NK-92 treated with Interleukin-12 subunit alpha and Interleukin-12 subunit beta, amount 100 ng/mL, for 24 hours (cell line): ENCODE measurements around the gene RRP15.
A peak's percentile ranks its signal among the peaks of the same experiment; 100 is the strongest.

Experiments used
- DNase-seq: peaks from one replicate; lab custom pipeline; 2025; lab: John Stamatoyannopoulos, UW

Gene RRP15, protein sequence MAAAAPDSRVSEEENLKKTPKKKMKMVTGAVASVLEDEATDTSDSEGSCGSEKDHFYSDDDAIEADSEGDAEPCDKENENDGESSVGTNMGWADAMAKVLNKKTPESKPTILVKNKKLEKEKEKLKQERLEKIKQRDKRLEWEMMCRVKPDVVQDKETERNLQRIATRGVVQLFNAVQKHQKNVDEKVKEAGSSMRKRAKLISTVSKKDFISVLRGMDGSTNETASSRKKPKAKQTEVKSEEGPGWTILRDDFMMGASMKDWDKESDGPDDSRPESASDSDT

DNA sequence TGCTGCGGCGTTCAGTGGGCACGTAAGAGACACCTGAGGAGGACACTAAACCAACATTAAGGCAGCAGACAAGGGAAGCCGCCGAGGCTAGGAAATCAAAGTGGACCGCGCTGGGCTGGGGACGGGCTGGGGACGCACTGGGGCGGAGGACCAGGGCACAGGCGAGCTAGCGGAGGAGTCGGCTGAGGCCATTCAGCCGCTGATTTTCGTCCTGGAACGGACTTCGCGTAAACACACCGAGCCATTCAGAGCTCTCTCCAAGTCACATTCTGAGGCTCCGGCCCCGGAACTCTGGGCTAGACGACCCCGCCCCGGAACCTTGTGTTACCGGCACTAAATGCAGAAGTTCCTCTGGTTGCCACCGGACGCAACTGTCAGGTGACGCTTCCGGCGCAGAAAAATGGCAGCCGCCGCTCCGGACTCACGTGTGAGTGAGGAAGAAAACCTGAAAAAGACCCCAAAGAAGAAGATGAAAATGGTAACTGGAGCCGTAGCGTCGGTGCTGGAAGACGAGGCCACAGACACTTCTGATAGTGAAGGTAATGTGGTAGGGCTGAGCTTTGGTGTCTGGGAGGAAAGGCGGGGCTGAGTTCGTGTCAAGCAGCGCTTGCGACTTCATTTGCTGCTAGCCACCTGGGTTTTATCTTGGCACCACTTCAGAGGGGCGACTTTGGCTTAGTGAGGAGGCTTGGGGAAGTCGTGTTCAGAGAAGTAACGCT lies at the start of gene RRP15:
Gene RRP15, plus strand, starts transcription at position 377 of the 719 bp plus-strand sequence. Its CDS starts 24 bp downstream, at position 401.
- DNase-seq = peak; percentile 62

- no peak for DNase-seq
Measured at GRCh38 chr1:218242171-218242570, 42.9 kb upstream of the RRP15 start.

GRCh38 chr1:218247339-218247738 lies 37.8 kb upstream of the RRP15 start:
- no peak for DNase-seq

- DNase-seq = no peak
Measured at GRCh38 chr1:218249338-218250140, 35.6 kb upstream of the RRP15 start.

DNA sequence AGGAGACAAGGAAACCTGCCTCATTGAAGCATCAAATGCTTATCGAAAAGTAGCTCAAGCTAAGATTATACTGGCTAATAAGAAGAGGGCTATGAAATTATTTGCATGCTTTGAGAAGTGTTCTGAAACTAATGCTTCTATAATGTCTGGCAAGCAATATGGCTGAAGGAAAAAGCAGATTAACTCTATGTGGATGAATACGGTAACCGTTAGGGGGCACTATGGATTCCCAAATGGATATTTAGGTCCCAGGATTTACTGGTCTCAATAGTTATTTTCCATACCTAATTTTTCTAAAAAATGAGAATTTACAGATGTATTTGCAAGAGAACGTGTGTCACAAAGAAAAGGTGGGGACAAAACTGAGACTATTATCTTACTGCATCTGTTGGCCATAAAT lies 34.6 kb upstream of the RRP15 start:
- DNase-seq = no peak

DNA sequence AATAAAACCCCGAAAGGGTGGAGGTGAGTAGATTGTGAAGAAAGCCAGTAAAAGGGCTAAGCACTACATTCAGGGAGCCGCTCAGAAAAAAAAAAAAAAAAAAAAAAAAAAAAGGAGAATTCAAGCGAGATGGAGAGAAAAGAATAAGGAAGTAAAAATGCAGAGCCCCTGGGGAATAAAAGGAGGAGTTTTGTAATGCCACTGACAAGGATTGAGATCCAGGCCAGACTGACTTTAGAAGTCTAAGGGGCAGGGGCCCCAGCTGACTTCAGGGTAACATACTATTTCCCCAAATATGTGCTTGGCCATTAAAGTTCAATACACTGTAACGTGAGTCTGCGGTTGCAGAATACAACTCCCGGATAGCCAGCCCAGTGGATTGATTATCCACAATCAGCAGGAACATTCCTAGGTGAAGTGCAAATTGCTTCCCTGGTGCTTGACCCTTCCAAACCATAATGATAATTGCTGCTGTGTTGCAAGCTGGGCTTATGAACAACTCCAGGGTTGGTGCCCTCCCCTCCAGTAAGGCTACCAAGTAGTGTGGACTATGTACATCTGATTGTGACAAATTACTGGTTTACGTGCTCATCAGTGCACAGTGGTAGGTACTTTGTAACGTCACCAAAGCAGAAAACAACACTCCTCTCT lies 30.7 kb upstream of the RRP15 start:
- DNase-seq = no peak

- no peak for DNase-seq
Measured at GRCh38 chr1:218255090-218255489, 30.0 kb upstream of the RRP15 start.

- DNase-seq = no peak
Measured at GRCh38 chr1:218257371-218257770, 27.7 kb upstream of the RRP15 start.

DNA sequence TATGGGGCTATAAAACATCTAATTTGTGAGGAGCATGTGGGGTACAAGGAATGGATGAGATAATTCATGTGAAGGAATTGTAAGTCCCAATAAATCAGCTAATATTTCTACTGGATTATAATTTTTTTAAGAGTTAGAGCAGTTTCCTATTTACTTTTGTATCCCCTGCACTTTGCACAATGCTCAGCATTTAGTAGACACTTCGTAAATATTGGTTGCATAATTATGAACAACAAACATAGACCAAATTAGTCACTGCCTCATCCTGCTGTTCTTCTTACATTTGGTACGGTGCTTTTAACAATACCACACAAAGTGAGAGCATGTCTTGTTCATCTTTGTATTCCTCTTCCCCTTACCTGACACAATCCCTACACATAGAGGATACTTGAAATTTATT lies 27.1 kb upstream of the RRP15 start:
- no peak for DNase-seq

DNA sequence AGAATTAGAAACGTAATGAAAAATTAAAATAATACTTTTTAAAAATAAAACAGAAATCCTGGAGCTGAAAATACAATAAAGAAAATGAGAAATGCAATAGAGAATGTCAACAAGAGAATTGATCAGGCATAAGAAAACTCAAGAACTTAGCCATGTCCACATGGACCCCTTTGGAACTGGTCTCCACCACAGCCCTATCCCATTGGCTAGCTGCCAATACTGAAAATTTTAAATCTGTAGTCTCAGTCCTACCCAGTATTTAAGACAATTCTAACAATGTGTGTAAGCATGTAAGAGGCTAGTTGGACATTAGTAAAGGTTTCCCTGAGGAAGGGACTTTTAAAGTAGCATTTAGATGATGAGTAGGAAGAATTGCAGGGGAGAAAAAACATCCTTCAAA lies 25.8 kb upstream of the RRP15 start:
- no peak for DNase-seq

- DNase-seq = no peak
Measured at GRCh38 chr1:218259800-218260199, 25.3 kb upstream of the RRP15 start.

DNA sequence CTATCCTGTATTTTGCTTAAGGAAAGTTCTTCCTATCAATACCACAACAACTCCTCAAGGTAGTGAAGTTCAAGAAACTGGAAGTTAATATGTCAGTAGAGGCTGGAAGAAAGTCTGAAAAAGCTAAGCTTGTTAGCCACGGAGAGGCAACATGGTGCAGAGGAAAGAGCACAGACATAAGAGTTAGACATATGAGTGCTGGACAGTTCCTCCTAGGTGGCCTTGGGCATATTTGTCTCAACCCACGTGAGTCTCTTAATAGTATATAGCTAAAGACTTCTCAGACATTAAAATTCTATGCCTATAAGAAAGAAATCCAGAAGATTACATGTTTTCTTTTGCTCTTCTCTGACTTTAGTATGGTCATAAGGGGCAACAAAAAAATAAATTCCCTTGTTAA lies 22.8 kb upstream of the RRP15 start:
- no peak for DNase-seq

DNA sequence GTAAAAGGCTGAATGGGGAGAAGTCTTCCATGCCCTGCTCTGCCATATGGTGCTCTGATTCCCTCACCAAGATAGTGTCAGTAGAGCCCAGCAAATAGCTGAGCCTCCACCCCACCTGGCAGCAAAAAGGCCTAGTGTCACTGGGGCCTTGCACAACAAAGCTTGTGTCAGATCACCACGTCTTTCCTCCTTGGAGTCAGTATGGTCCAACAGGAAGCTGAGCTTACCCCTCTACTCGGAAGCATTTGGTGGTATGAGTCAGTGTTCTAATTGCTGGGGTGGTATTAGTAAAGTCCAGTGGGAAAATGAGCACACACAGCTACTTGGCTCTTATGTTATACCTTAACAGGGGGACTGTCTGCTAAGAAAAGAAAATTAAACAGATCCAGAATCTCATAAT lies 18.7 kb upstream of the RRP15 start:
- DNase-seq = no peak

DNA sequence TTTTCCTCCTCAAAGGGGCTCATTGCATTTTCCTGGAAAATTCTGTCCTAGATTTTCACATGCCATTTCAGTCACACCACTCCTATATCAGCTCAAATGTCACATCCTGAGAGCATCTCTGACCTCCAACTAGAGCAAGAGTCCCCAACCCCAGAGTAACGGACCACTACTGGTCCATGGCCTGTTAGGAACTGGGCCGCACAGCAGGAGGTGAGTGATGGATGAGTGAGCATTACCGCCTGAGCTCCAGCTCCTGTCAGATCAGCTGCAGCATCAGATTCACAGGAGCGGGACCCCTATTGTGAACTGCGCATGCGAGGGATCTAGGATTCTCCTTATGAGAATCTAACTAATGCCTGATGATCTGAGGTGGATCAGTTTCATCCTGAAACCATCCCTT lies 12.7 kb upstream of the RRP15 start:
- DNase-seq = no peak

DNA sequence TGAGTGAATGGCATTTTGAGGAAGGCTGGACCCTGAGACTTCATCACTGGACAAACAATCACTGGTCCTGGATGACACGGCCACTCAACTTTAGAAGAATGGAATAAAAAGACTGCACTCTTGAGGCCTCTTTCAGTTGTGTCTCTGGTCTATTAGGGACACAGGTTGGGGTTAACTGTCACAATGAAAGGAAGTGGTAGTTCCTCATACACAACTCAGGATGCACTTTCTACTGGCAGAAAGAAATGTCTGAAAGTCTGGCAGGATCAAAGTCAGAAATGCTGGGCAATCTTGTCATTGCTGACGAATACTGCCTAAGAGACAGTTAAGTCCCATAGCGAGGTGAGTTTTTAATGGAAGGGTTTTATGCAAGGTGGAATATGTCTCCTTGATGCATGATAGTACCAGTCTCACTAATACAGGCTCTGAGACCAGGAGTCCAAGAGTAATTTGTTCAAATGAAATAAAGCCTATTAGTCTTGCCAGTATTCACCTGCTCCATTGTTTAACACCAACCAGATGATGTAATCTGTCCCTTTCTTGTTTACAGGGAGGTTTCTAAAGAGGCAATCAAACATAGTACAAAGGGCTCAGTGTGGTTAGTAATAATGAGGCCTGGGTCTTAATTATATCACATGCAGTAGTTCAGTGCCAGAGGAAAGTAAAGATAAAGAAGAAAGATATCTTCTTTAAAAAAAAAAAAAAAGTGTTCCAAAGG lies 11.2 kb upstream of the RRP15 start:
- no peak for DNase-seq

DNA sequence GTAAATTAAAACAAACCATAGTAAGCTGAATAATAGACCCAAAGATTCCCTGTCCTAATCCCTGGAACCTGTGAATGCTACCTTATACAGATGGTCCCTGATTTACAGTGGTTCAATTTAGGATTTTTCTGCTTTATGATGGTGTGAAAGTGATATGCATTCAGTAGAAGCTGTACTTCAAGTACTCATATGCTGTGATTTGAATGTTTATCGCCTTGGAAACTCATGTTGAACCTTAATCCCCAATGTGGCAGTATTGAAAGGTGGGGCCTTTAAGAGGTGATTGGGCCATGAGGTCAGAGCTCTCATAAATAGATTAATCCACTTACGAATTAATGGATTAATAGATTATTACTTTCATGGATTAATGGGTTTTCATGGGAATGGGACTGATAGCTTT lies 10.6 kb upstream of the RRP15 start:
- DNase-seq = no peak

DNA sequence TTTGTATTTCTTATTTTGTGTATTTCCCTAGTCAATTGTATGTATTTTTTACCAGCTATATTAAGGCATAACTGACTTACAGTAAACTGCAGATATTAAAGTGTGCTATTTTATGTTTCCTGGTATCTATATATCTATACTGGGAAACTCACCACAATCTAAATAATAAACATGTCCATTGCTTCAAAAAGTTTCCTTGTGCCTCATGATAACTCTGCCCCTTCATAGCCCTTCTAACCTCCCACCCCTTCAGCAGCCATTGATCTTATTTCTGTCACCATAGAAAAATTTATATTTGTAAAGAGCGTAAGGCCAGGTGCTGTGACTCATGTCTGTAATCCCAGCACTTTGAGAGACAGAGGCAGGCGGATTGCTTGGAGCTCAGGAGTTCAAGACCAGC lies 9.3 kb upstream of the RRP15 start:
- no peak for DNase-seq

GRCh38 chr1:218281285-218281684 lies 3.8 kb upstream of the RRP15 start:
- no peak for DNase-seq

DNA sequence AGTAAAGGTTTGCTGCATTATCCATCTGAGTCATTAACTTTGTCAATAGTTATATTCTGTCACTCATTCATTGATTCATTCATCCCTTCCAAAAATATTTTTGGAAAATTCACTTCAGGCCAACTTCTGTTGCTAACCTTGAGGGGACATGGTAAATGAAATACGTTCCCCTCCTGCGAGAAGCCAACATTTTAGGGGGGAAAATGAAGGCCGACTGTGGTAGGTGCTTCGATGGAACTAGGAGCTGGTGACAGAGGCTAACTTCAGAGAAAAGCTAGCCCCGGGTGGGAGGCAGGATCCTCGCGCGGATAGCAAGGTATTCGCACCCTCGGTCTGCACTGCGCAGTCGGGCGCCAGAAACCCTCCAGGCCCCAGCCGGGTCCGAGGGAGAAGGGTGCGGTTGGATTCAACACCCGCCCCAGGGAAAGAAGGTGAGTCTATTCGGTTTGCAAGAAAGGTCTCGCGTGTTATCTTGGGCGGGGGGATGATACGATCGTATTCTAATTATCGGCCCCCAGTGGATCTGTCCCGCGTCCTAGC lies 646 bp upstream of the RRP15 start:
- no peak for DNase-seq

- no peak for DNase-seq
Measured at GRCh38 chr1:218292515-218292914, 7.4 kb downstream of the RRP15 start.

GRCh38 chr1:218294546-218294945 lies 9.5 kb downstream of the RRP15 start:
- DNase-seq = no peak

GRCh38 chr1:218296162-218296561 lies 11.1 kb downstream of the RRP15 start:
- no peak for DNase-seq
